22Rv1 (cell line): ENCODE results near the gene ABL2.

ENCODE experiments used
- ZFX ChIP-seq: fragments of 450-650 bp; IDR thresholded peaks from 2 replicates; pipeline ENCODE4 v1.6.1; 2017; ENCODE audit warnings: antibody characterized with exemption, borderline replicate concordance
- TF ChIP-seq, protein P1 (sequence below): fragments of 450-650 bp; IDR thresholded peaks from 2 replicates; pipeline ENCODE4 v1.5.1; 2017; ENCODE audit warnings: mild to moderate bottlenecking

DNA sequence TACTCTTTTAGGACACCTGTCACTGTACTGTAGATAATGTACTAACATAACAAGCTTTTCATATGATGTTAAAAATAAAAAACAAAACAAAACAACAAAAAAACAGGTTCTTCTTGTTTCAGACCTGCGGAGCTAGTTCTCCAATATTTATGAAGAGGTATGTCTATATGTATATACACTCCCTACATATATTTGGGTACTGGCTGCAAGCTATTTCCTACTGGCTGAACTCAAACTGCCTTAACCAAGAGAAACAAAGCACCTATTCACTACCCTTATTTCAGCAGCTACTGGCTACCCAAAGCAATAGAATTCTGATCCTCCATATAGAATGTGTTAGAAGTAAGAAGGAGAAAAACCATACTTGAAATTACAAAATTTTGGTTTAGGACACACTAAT is 73.5 kb downstream of the ABL2 start:
- TF ChIP-seq, protein P1, sequence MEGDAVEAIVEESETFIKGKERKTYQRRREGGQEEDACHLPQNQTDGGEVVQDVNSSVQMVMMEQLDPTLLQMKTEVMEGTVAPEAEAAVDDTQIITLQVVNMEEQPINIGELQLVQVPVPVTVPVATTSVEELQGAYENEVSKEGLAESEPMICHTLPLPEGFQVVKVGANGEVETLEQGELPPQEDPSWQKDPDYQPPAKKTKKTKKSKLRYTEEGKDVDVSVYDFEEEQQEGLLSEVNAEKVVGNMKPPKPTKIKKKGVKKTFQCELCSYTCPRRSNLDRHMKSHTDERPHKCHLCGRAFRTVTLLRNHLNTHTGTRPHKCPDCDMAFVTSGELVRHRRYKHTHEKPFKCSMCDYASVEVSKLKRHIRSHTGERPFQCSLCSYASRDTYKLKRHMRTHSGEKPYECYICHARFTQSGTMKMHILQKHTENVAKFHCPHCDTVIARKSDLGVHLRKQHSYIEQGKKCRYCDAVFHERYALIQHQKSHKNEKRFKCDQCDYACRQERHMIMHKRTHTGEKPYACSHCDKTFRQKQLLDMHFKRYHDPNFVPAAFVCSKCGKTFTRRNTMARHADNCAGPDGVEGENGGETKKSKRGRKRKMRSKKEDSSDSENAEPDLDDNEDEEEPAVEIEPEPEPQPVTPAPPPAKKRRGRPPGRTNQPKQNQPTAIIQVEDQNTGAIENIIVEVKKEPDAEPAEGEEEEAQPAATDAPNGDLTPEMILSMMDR, result no peak
- no peak for TF ChIP-seq ZFX
